HG03135 (cell line): ENCODE data around the gene EIF4B.
"Not testable (repeated sequence)": the region's sequence is repeated elsewhere in the genome, so short reads cannot be mapped to it uniquely, and the experiment has no call there.

Source experiments
- ATAC-seq: cut with Tn5 transposase; IDR thresholded peaks from one replicate; pipeline ENCODE4 v1.9.1; 2021; ENCODE audit warnings: mild to moderate bottlenecking, moderate library complexity; ENCODE audit not compliant: unreplicated experiment

EIF4B gene

GRCh38 chr12:52992699-52993557 lies 13.3 kb upstream of the EIF4B start:
- ATAC-seq, result no peak

GRCh38 chr12:52993558-52993869 lies 12.7 kb upstream of the EIF4B start:
- ATAC-seq, result no peak

GRCh38 chr12:53004178-53004577 lies 2.1 kb upstream of the EIF4B start:
- ATAC-seq, result no peak

- ATAC-seq, result no peak
Observed at GRCh38 chr12:53004582-53004981, 1.7 kb upstream of the EIF4B start.

GRCh38 chr12:53005215-53005985 lies 856 bp upstream of the EIF4B start:
- ATAC-seq, result no peak

- ATAC-seq, result peak; percentile 18
Observed at GRCh38 chr12:53006810-53007309, 604 bp downstream of the EIF4B start.

GRCh38 chr12:53007343-53007742 lies 1.1 kb downstream of the EIF4B start:
- ATAC-seq, result no peak

- ATAC-seq, result not testable (repeated sequence)
Observed at GRCh38 chr12:53008760-53009159, 2.5 kb downstream of the EIF4B start.

GRCh38 chr12:53010955-53011354 lies 4.7 kb downstream of the EIF4B start:
- no peak for ATAC-seq

GRCh38 chr12:53011889-53012288 lies 5.6 kb downstream of the EIF4B start:
- no peak for ATAC-seq

- ATAC-seq, result no peak
Observed at GRCh38 chr12:53012928-53013327, 6.7 kb downstream of the EIF4B start.

- ATAC-seq, result no peak
Observed at GRCh38 chr12:53014709-53015108, 8.5 kb downstream of the EIF4B start.

GRCh38 chr12:53025250-53025649 lies 19.0 kb downstream of the EIF4B start:
- ATAC-seq, result no peak

GRCh38 chr12:53027014-53027413 lies 20.8 kb downstream of the EIF4B start:
- not testable (repeated sequence) for ATAC-seq

GRCh38 chr12:53031616-53032015 lies 25.4 kb downstream of the EIF4B start:
- no peak for ATAC-seq

- not testable (repeated sequence) for ATAC-seq
Observed at GRCh38 chr12:53033832-53034231, 27.6 kb downstream of the EIF4B start.

GRCh38 chr12:53034459-53034858 lies 28.2 kb downstream of the EIF4B start:
- no peak for ATAC-seq

GRCh38 chr12:53036802-53037201 lies 30.5 kb downstream of the EIF4B start:
- ATAC-seq, result no peak

- ATAC-seq, result no peak
Observed at GRCh38 chr12:53039851-53040250, 33.6 kb downstream of the EIF4B start.

- ATAC-seq, result no peak
Observed at GRCh38 chr12:53042607-53043454, 36.6 kb downstream of the EIF4B start.

GRCh38 chr12:53044052-53044581 lies 37.9 kb downstream of the EIF4B start:
- no peak for ATAC-seq
